ENCODE measurements around the gene VSX2.

- TF ChIP-seq GATA3 (IDR thresholded peaks at IDR 0.05; ENCODE audit: low read depth, low read length) (no peak), GATA2 (IDR thresholded peaks at IDR 0.05; ENCODE audit: low read depth, low read length) (no peak)
Measured at GRCh38 chr14:74219277-74220205, 19.7 kb upstream of the VSX2 start.
